NCI-H2029 treated with DMSO at 0.1 percent for 48 hours (cell line): ENCODE data around the gene GJD3.

Source experiments
- DNase-seq: peaks from one replicate; lab custom pipeline; 2025; lab: John Stamatoyannopoulos, UW

Gene GJD3

DNA sequence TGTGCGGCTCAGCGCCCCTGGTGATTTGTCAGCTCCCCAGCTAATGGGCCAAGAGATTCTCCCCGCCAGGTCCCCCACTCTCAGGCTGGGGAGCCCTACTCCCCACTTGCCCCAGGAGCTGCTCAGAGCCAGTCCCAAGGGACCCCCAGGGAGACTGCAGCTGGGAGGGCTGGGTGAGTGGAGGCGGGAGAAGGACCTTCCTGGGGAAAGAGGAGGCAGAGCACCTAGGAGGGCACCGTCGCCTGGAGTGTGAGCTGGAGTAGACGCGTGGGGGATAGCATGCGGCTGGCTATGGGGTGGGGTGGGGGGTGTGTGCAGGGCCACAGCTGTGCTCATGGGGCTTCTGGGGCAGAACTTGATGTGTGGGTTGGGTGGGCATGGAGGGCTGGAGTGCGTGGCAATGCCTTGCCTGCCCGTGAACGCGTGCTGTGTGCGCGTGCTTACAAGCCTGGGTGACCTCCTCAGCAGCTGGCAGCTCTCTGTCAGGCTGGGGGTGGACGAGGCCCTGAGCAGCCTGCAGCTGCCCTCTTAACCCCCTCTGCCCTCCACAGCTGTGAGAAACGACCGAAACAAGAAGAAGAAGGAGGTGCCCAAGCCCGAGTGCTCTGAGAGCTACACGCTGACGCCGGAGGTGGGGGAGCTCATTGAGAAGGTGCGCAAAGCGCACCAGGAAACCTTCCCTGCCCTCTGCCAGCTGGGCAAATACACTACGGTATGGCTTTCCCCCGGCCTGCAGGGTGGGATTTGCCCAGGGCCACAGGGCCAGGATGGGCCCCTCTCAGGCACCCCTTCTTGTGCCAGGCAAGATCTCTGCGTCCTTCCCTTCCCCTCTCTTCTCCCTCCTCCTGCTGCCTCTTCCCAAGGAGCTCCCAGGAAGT, 12.9 kb downstream of the GJD3 start:
- DNase-seq = peak; percentile 24

DNA sequence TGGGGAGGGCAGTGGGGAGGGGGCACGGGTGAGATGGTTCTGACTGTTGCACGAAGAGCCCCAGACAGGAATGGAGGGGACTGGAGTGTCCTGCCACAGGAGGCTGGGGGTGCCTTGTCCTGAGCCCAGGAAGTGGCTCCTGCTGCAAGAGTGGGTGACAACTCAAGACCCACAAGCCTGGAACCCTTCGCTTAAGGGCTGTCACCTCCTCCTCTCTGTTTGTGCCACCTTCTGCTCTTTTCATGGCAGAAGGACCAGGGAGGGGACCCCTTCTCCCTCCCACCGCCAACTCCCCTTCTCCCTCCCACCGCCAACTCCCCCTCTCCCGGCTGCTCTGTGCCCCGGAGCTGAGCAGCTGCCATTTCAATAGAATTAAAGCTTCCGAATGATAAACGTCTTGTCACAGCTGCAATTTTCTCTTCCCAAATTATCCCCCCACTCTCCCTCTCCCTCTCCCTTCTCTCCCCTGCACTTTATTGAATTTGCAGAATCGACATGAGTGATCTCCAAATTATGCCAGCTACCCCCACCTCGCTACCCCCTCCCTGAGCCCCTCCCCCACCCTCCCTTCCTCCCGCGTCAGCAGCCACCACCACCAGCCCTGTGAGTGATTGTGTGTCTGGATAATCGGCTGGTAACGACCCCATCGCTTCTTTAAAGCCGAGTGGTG, 13.7 kb downstream of the GJD3 start:
- DNase-seq = no peak

DNA sequence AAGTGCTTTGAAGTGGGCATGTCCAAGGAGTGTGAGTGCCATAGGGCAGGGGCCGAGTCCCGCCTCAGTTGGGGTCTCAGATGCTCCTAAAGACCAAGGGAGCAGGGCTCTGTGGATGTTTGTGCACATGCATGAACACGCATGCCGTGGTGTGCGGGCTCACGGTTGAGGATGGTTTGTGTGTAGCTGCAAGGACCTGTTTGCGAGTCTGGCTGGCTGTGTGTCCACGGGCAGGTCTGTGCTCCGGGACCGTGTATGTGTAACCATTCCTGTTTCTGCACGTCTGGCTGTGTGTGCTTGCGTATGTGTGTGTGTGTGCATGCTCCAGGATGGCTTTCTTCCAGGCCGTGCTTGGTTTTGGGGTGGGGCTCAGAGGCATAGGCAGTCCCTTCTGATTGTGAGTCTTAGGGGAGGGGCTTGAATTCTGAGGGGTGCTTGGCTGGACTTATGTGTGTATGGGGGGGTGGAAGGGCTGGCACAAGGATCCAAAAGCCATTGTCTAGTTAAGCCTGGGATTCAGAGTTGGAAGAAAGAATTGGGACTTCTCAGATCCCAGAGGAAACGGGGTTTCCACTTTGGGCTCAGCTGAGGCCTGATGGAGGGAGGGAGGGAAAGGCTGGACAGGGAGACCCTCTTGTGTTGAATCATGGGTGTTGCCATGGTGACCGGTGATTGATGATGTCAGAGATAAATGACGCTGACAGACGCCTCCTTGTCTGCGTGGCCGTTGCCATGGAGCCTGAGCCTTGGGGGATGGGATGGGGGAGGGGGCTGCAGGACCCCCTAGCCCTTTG, 14.4 kb downstream of the GJD3 start:
- no peak for DNase-seq

DNA sequence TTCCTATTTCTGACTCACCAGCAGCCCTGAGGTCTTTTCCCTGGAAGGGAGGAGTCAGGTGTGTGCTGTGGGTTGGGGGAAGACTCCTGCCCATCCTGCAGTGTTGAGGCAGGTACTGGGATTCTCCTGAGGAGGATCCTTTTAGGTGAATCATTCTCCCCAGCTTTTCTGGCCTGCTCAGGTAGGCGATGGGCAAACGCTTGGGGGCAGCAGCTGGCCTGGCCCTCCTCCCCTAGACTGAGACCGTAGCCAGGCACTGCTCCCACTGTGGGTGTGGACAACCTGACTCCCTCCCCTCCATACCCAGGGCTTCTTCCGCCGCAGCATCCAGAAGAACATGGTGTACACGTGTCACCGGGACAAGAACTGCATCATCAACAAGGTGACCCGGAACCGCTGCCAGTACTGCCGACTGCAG, 15.1 kb downstream of the GJD3 start:
- DNase-seq = no peak

DNA sequence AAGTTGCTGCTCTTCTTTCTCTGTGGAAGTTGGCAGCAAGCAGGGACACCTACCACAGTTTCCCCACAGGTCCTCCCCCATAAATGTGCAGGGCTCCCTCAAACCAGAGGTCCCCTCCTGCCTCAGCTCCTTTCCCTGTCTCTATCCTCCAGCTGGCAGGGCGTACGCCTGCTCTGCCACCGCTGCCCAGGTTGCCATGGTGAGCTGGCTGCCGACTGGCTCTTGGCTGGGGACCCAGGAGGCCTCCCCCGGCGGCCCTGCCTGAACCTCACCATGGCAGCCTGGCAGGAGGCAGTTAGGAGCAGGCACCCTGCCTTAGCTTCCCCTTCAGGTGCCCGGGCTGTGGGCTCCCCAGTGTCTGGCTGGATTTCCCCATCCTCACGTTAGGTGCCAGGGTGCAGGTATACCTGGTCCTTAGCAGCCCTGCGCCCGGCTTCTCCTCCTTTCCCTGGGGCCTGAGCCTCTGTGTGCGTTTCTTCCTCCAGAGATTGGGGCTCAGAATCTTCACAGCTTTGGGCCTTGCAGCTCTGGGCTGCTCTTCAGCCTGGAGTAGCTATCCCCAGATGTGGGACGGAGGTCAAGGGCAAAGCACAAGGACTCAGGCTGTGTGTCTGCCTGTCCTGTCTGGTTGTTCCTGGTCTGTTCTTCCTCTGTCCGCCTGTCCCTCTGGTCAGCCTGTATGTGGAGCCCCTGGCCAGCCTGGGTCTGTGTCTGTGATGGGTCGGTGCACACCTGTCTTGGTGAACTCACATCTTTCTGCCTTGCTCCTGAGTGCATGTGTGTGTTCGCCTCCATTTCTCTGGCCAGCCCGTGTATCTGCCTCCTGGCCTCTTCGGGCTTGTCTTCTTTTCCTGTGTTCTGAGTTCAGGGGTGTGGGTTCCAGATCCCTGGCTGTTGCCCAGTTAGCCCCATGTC, 15.7 kb downstream of the GJD3 start:
- no peak for DNase-seq

DNA sequence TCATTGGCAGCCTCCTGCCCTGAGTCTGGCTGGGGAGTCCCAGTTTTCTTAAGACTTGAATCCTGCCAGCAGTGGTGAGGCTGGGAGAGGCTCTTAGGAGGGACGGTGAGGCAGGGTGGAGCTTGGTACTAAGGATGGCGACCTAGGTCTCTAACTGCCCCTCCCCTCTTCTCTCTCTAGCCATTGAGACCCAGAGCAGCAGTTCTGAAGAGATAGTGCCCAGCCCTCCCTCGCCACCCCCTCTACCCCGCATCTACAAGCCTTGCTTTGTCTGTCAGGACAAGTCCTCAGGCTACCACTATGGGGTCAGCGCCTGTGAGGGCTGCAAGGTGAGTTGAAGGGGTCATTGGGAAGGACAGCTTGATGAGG, 16.4 kb downstream of the GJD3 start:
- no peak for DNase-seq

DNA sequence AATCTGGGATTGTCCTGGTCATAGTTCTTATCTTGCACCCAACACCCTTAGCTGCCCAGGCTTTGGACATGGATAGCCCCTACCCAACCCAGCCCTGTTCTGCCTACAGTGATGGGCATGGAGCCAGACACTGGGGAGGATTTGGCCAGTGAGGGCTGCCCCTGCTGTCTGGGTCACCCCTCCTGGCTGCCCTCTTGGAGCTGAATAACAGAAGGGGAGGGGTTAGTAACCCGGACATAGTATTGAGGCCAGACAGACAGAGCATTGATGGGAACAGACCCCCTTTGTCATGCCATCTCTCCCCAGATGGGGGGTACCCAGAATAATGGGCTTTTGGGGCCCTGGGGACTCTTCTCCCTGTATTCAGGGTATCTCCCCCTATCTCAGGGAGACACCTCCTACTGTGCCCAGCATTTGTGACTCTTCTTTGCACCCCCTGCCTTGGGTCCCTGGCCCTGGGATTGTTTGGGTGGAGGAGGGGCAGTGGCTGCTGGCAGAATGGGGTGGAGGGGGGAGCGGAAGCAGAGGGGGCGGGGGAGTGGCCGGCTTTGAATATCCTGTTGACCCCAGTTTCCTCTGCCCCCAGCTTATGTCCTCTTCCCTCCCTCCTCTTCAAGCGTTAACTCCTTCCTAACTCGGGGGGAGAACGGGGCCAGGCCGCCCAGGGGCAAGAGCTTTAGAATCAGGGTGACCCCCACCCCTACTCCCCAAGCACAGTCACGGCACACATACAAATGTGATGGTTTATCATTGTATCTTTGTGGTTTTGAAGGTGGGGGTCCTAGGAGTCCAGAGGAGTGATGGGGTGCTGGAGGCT, 17.0 kb downstream of the GJD3 start:
- no peak for DNase-seq

DNA sequence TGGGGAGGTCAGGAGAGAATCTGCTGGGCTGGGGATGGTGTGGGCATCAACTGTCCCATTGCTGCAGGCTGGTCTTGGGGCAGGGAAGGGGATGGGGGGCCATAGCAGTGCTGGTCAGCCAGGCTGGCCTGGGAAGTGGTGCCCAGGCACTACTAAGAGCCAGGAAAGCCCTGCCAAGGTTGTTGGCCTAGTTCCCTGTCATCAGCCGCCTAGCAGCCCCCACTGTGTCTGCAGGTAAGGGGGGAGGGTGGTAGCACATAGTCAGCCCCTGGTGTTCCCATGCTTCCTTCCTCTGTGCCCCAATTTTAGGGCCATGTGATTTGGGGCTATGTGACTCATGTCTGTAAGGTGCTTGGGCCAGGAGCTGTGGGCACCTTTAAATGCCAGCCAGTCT, 17.8 kb downstream of the GJD3 start:
- no peak for DNase-seq

DNA sequence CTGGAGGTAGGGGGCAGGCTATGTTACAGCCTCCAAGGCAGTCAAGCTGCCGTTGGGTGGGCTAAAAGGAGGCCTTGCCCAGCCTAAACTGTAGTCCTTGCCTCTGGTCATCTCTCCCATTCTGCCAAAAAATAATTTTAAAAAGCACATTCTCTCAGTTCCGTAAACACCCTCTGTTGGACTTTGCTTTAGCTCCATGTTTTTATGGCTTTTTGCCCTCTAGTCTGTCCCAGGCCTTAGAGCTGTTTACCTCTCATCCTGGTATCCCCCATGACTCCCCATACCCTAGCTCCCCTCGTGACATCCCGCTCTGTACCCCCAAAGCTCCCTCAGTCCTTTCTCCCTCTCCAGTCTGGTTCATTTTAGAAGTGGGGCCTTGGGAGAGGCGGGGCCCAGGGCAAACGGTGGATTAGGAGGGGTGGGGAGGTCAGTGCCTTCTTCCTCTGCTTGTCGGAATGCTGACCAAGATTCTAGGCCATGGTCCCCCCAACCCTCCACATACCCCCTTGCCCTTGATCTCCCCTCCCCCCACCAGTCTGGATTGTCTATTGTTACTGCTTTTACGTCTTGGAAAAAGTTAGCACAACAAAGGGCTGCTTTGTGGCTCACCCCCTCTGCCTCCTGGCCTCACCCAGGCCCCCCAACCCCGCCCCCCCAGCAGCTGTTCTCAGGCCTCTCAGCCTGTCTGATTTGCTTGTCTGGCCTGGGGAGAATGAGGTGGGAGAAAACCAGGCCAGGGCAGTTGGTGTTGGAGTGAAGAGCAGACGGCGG, 18.4 kb downstream of the GJD3 start:
- no peak for DNase-seq

DNA sequence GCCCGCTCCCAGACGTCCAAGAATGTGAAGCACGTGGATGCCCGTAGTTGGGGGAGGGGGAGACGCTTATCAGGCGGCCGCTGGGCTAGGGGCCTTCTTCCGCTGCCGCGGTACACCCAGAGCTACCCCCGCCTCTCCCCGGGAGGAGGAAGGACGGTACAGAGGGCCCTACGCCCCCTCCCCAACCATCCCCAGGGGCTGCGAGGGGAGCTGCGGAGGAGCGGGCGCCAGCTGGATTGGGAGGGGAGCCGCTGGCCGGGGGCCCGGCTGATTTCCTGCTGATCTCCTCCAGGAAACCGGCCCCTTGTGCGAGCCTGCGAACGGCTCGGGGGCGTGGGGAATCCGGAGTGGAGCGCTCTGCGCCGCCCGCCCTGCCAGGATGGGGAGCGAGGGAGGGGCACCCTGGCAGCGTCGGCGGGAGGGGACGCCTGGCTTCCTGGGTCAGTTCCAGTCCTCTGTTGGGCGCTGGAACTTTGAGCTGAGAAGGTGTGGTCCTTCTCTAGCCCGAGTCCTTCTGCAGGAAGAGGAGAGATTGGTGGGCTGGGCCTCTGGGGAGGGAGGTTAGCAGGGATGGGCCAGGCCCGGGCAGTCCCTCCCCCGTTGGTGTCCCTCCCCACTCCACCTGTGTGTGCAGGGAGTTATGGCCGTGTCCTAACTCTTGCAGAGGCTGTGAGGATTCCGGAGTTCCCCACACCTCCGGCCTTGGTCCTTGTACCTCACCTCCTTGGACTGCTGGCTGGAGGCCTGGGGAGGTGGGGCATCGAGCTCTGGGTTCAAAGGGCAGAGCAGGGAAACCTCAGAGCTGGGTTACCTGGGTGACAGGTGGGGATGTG, 19.2 kb downstream of the GJD3 start:
- DNase-seq = no peak

DNA sequence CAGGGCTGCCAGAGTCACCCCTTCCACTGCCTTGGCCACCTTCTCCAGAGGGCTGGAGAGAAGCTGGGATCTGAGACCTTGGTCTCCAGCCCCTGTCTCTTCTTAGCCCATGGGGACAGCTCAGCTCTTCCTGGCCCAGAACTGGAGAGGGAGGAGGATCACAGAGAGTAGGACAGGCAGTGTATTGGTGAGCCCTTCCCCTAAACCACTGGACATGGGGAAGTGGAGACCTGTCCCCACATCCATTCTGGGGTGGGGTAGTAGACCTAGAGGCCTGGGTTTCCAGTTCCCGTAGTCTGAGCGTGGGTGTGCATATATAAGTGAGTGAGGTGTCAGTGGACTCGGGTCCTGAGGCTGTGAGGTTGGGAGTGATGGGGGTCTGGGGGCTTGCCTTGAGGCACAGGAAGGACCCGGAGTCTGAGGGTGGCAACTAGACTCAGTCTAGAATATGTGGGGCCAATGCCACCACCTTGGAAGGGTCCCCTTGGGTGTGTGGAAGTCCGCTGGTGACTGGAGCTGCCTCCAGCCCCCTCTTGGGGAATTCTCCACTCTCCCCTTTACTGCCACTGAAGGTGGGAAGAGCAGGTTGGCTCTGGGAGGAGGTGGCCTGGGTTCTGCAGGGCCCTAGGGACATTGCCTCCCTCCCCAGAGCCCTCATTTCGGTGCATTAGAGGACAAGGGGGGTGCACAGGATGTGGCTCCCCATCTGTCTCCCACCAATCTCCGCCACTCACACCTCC, 19.9 kb downstream of the GJD3 start:
- DNase-seq = no peak

DNA sequence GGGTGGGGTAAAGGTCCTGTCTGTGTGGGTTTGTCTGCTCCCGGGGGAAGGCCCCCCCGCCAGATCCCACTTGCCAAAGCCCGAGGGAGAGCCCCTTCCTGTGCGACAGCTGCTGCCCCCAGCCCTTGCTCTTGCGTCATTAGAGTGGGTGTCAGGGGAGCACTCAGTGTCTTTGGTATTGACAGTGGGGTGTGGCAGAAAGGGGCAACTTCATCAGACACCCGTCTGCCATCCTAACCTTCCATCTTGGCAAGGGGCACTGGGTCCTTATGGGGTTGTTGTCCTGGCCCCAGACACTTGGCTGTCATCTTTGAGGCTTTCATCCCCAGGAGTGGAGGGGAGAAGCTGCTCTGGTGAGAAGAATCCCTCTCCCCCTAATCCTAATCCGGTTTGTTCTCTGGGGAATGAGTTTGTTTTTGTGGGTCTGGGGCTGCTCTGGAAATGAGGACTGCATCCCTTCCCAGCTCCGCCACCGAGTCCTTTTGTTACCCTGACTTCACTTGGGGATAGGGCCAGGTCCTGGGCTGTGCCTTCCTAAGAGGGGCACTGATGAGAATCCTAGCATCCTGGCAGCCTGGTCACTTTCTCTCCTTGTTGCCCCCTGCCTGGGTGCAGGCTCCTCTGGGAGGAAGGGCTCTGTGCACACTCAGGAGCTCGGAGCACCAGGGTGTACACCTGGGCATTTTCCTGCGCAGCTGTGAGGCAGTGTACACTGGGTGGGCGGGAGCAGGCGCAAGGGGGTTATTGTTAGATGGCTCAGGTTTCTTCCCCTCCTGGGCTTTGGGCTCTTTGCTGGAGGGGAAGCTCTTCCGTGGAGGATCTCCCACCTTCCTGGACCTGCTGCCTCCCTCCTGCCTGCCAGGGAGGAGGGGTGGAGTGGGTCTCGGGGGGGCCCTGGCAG, 21.1 kb downstream of the GJD3 start:
- DNase-seq = no peak

DNA sequence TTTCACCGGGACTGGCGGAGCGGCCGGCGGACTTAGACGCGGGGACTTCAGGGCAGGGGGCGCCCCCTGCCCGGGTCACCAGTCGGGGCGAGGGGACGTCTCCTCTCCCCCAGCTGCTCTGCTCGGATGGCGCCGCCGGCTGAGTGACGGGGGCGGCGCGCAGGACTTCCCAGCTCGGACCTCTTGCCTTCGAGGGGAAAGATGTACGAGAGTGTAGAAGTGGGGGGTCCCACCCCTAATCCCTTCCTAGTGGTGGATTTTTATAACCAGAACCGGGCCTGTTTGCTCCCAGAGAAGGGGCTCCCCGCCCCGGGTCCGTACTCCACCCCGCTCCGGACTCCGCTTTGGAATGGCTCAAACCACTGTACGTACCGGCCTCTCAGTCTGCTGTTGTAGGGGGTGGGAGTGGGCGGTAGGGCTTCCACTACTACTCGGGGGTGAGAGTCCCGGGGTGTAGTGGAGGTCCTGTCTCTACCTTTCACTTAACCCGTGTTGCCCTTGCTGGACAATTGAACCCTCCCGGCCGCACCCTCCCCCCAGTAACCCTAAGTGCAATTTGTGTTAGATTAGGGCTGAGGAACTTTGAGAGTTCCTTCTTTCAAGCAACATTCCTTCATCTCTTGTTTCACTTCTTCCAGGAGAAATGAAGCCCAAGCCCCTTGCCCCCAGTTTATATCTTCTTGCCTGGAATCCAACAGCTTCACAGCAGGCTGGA, 21.9 kb downstream of the GJD3 start:
- no peak for DNase-seq

DNA sequence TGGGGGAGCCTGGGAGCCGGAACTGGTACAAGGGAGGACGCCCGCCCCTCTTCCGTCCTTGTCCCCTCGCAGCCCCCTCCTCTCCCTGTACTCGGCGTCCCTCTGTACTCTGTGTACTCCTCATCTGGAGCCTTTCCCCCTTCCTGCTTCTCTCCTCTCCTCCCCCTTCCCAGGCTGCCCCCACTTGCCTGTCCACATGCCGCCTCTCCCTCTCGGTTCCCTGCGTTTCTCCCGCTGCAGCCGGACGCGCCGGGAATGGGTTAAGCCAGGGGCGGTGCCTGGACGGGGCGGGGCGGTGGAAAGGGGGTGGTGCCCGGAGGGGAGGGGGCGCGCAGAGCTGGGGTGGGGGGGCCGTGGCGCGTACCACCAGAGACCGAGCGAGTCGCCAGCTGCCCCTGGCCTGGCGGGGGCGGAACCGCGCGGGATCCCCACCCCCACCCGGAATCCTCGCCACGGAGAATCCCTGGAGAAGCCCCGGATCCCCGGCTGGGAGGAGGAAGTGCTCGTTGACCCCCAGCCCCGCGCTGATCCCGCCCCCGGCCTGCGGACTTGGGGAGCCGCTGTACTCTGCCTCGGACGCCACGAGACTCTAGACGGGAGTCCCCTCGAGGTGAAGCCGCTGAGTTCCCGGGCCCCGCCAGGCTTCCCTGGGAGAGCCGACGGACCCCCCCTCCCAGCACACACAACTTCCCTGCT, 22.6 kb downstream of the GJD3 start:
- peak; percentile 42 for DNase-seq

DNA sequence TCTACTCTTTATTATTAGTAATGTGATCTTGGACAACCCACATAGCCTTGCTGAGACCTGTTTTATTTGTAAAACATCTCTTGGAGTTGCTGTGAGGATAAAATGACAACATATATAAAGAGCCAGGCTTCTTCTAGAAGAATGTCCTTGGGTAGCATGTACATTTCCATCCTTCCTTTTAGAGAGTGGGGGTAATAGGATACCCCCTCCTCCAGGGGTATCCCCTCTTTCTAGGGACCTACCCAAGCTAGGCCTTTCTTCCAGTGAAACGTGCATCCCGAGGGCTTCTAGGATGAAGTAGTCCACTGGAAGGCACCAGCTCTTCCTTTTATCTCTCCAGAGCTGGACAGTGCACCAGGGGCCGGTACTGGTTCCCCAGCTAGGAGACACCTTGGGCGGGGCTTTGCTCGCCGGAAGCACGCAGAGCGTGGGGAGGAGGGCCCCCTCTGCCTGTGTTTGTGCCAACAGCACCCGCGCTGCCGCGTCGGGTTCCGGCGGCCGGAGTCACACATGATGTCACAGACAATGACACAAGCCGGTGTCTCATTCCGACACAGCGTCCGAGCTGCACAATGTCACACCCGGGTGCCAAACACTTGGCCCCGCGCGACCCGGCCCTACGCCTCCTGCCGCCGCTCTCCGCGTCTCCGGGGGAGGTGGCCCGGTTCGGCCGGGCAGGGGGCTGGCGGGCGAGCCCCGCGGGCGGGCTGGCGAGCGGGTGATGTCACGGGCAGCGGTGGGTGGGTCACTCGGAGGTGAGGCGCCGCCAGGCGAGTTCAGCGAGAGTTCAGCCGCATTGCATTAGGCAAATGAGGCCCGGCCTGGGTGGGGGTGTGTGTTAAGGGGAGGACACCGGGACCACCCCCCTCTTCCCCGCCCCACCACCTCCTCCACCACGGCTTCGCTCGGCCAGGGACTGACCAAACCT, 23.4 kb downstream of the GJD3 start:
- peak; percentile 22 for DNase-seq
